ENCODE measurements around the gene WDR44. TPM values are rescaled to one million over a fixed set of nuclear protein-coding genes. Genes with fewer than 3 reads are reported as not detected.
"Not testable (repeated sequence)": the region's sequence is repeated elsewhere in the genome, so short reads cannot be mapped to it uniquely, and the experiment has no call there.

Gene WDR44
- total and polyA plus RNA-seq, 9 donors = 6.1 to 17.9 (median 15.3) TPM

DNA sequence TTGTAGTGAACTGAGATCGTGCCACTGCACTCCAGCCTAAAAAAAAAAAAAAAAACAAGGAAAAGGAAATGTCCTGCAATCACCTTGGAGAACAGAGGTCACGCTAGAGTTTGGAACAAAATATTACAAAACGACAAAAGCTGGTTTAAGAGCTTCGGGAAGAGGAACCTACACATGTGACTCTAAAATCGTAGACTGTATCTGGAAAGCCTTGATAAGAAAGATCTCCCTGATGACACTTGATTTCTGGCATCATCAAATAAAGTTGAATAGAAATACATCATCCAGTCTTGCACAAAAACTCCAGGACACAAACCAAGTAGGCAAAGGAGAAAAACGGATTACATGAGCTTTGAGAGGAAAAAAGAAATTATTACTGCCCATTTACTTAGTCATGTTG is 118.6 kb downstream of the WDR44 start:
- no peak overlapping the region for H3K27ac ChIP-seq
- WGBS, 3 donors = 67 to 70% (median 68%) methylated on average over 6 of the region's 6 CpGs
- no peak overlapping the region for H3K4me3 ChIP-seq
- no peak for TF ChIP-seq POLR2A (IDR thresholded peaks at IDR 0.05)
- TF ChIP-seq, protein P1, sequence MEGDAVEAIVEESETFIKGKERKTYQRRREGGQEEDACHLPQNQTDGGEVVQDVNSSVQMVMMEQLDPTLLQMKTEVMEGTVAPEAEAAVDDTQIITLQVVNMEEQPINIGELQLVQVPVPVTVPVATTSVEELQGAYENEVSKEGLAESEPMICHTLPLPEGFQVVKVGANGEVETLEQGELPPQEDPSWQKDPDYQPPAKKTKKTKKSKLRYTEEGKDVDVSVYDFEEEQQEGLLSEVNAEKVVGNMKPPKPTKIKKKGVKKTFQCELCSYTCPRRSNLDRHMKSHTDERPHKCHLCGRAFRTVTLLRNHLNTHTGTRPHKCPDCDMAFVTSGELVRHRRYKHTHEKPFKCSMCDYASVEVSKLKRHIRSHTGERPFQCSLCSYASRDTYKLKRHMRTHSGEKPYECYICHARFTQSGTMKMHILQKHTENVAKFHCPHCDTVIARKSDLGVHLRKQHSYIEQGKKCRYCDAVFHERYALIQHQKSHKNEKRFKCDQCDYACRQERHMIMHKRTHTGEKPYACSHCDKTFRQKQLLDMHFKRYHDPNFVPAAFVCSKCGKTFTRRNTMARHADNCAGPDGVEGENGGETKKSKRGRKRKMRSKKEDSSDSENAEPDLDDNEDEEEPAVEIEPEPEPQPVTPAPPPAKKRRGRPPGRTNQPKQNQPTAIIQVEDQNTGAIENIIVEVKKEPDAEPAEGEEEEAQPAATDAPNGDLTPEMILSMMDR (IDR thresholded peaks at IDR 0.05) = no peak
- no peak for TF ChIP-seq EP300 (IDR thresholded peaks at IDR 0.05)
- no peak for DNase-seq
- intact Hi-C loops (cut with DNase I) = no loop called here
- H3K4me1 ChIP-seq (ENCODE audit: insufficient read depth) = no peaks in the 10 kb centered on the region
- H3K27me3 ChIP-seq = no peaks in the 10 kb centered on the region
- H3K36me3 ChIP-seq = no peaks in the 10 kb centered on the region
- no peaks in the 10 kb centered on the region for H3K9me3 ChIP-seq

DNA sequence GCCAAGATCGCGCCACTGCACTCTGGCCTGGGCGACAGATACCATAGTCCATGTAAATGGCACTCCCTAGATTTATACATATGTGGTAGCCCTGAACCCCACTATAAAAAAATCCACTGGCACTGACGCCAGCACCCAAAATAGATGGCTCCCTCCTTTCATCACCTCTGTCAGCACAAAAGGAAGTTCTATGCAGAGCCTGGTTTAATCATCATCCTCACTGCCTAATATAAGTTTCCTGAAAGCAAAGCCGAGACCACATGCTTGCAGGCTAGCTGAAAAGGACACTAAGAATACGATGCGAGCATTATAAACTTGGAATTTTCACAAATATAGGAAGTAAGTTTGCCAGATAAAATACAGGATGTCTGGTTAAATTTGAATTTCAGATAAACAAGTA is 122.2 kb downstream of the WDR44 start:
- no peak overlapping the region for H3K4me3 ChIP-seq
- no peak for DNase-seq
- H3K36me3 ChIP-seq = no peaks in the 10 kb centered on the region
- no peak overlapping the region for H3K27ac ChIP-seq
- intact Hi-C loops (cut with DNase I) = no loop called here
- TF ChIP-seq, protein P1 (IDR thresholded peaks at IDR 0.05) = no peak
- TF ChIP-seq POLR2A (IDR thresholded peaks at IDR 0.05) = no peak
- no peaks in the 10 kb centered on the region for H3K4me1 ChIP-seq (ENCODE audit: insufficient read depth)
- no peaks in the 10 kb centered on the region for H3K9me3 ChIP-seq
- 58 to 73% (median 70%) methylated on average over 7 of the region's 7 CpGs for WGBS, 3 donors
- no peaks in the 10 kb centered on the region for H3K27me3 ChIP-seq

DNA sequence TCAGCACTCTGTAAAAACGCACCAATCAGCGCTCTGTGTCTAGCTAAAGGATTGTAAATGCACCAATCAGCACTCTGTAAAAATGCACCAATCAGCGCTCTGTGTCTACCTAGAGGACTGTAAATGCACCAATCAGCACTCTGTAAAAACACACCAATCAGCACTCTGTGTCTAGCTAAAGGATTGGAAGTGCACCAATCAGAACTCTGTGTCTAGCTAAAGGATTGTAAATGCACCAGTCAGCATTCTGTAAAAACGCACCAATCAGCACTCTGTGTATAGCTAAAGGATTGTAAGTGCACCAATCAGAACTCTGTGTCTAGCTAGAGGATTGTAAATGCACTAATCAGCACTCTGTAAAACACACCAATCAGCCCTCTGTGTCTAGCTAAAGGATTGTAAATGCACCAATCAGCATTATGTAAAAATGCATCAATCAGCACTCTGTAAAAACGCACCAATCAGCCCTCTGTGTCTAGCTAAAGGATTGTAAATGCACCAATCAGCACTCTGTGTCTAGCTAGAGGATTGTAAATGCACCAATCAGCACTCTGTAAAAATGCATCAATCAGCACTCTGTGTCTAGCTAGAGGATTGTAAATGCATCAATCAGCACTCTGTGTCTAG is 124.9 kb downstream of the WDR44 start:
- 76 to 84% (median 82%) methylated on average over 5 of the region's 5 CpGs for WGBS, 3 donors
- H3K4me3 ChIP-seq; intact Hi-C loops (cut with DNase I); DNase-seq; H3K9me3 ChIP-seq; H3K36me3 ChIP-seq; H3K27ac ChIP-seq; H3K4me1 ChIP-seq (ENCODE audit: insufficient read depth); H3K27me3 ChIP-seq: not testable (repeated sequence)

DNA sequence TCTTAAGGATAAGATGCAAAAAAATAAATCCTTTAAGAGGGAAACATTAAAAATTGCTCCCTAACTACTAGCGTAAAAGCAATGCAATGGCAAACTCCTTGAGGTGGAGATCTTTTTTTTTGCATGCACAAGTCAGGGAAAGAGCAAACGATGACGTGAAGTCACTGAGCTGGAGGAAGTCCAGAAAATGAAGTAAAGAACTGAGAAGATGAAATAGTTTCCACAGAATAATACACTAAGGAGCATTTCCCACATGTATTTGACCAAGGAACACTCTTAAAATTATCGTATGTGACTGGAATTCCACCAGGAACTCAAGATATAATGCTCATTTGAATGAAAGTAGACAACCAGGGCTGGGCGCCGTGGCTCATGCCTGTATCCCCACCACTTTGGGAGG is 128.7 kb downstream of the WDR44 start:
- intact Hi-C loops (cut with DNase I) = no loop called here
- no peak overlapping the region for H3K27ac ChIP-seq
- no peaks in the 10 kb centered on the region for H3K27me3 ChIP-seq
- no peak for TF ChIP-seq EP300 (IDR thresholded peaks at IDR 0.05)
- TF ChIP-seq, protein P1 (IDR thresholded peaks at IDR 0.05) = no peak
- no peak for TF ChIP-seq POLR2A (IDR thresholded peaks at IDR 0.05)
- 53 to 63% (median 57%) methylated on average over 6 of the region's 6 CpGs for WGBS, 3 donors
- no peaks in the 10 kb centered on the region for H3K36me3 ChIP-seq
- no peaks in the 10 kb centered on the region for H3K9me3 ChIP-seq
- no peak for DNase-seq
- H3K4me3 ChIP-seq = no peak overlapping the region
- H3K4me1 ChIP-seq (ENCODE audit: insufficient read depth) = no peaks in the 10 kb centered on the region

DNA sequence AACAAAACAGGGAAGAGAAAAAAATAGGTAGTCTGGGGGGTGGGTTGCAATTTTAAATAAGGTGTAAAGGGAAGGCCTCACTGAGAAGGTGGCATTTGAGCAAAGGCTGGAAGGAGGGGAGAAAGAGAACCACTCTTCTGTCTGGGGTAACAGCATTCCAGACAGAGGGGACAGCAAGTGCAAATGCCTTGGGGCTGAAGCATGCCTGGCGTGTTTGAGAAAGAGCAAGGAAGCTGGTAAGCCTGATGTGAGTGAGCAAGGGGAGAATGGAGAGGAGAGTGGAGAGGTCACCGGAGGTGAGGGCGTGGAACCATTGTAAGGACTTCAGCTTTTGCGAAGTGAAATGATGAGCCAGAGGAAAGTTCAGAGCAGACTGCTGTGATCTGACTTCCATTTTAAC is 130.0 kb downstream of the WDR44 start:
- Histone ChIP-seq H3K27ac (no peak overlapping the region), H3K4me3 (no peak overlapping the region), H3K27me3 (no peaks in the 10 kb centered on the region), H3K36me3 (no peaks in the 10 kb centered on the region), H3K4me1 (ENCODE audit: insufficient read depth) (no peaks in the 10 kb centered on the region), H3K9me3 (no peaks in the 10 kb centered on the region)
- DNase-seq = no peak
- TF ChIP-seq, protein P1 (IDR thresholded peaks at IDR 0.05) = no peak
- TF ChIP-seq EP300 (IDR thresholded peaks at IDR 0.05) (no peak), POLR2A (IDR thresholded peaks at IDR 0.05) (no peak)
- intact Hi-C loops (cut with DNase I) = no loop called here
- 77 to 91% (median 83%) methylated on average over 4 of the region's 4 CpGs for WGBS, 3 donors
